ENCODE data around the gene MRPL33.
"Not testable (repeated sequence)": the region's sequence is repeated elsewhere in the genome, so short reads cannot be mapped to it uniquely, and the experiment has no call there.

MRPL33 gene

GRCh38 chr2:27762951-27763906 lies 8.3 kb upstream of the MRPL33 start:
- TF ChIP-seq CTCF (IDR thresholded peaks at IDR 0.05; ENCODE audit: control extremely low read depth, extremely low read depth, low read depth, missing control alignments), result no peak
- ChIA-PET CTCF (no interaction called here), POLR2A (no interaction called here)
- DNase-seq (ENCODE audit: extremely low spot score), result no peak

GRCh38 chr2:27763907-27764267 lies 7.6 kb upstream of the MRPL33 start:
- TF ChIP-seq CTCF (IDR thresholded peaks at IDR 0.05; ENCODE audit: control extremely low read depth, extremely low read depth, low read depth, missing control alignments), result no peak
- ChIA-PET CTCF (no interaction called here), POLR2A (no interaction called here)
- no peak for DNase-seq (ENCODE audit: extremely low spot score)

GRCh38 chr2:27764526-27764925 lies 7.0 kb upstream of the MRPL33 start:
- POLR2A ChIA-PET; DNase-seq (ENCODE audit: extremely low spot score); CTCF ChIA-PET: not testable (repeated sequence)

GRCh38 chr2:27765621-27766286 lies 5.8 kb upstream of the MRPL33 start:
- TF ChIP-seq CTCF (IDR thresholded peaks at IDR 0.05; ENCODE audit: control extremely low read depth, extremely low read depth, low read depth, missing control alignments), result no peak
- ChIA-PET POLR2A (no interaction called here), CTCF (interaction anchor here (1.3 kb wide), 1 partner anchor 12 kb away, joined by 3 read pairs; no protein-coding TSS in a partner anchor)
- DNase-seq (ENCODE audit: extremely low spot score), result peak; percentile 57

GRCh38 chr2:27766287-27766661 lies 5.2 kb upstream of the MRPL33 start:
- CTCF ChIA-PET, result interaction anchor here (1.3 kb wide), 1 partner anchor 12 kb away, joined by 3 read pairs; no protein-coding TSS in a partner anchor
- POLR2A ChIA-PET, result no interaction called here
- no peak for DNase-seq (ENCODE audit: extremely low spot score)
- TF ChIP-seq CTCF (IDR thresholded peaks at IDR 0.05; ENCODE audit: control extremely low read depth, extremely low read depth, low read depth, missing control alignments), result no peak

- DNase-seq (ENCODE audit: extremely low spot score), result peak; percentile 28
- ChIA-PET CTCF (no interaction called here), POLR2A (no interaction called here)
- TF ChIP-seq CTCF (IDR thresholded peaks at IDR 0.05; ENCODE audit: control extremely low read depth, extremely low read depth, low read depth, missing control alignments), result no peak
These were observed 344 bp upstream of the MRPL33 start for GRCh38 chr2:27771202-27771547.

GRCh38 chr2:27772804-27773203 lies 1.3 kb downstream of the MRPL33 start:
- no peak for DNase-seq (ENCODE audit: extremely low spot score)
- ChIA-PET POLR2A (no interaction called here), CTCF (interaction anchor here (0.9 to 1.6 kb wide), 4 partner anchors 9 to 32 kb away, joined by 3 to 4 read pairs (median 3); no protein-coding TSS in a partner anchor)
- TF ChIP-seq CTCF (IDR thresholded peaks at IDR 0.05; ENCODE audit: control extremely low read depth, extremely low read depth, low read depth, missing control alignments), result no peak
